GM21447 (cell line): ENCODE results near the gene MIEF2.
"Not testable (repeated sequence)": the region's sequence is repeated elsewhere in the genome, so short reads cannot be mapped to it uniquely, and the experiment has no call there.

ENCODE experiments used
- ATAC-seq: cut with Tn5 transposase; IDR thresholded peaks from one replicate; pipeline ENCODE4 v1.9.1; 2021; ENCODE audit not compliant: unreplicated experiment

MIEF2 gene

GRCh38 chr17:18285296-18285695 is 24.8 kb downstream of the MIEF2 start:
- no peak for ATAC-seq

- no peak for ATAC-seq
These were observed 31.5 kb downstream of the MIEF2 start for GRCh38 chr17:18291718-18292540.

- not testable (repeated sequence) for ATAC-seq
These were observed 37.6 kb downstream of the MIEF2 start for GRCh38 chr17:18298061-18298460.

GRCh38 chr17:18300725-18301480 is 40.4 kb downstream of the MIEF2 start:
- no peak for ATAC-seq

- ATAC-seq, result not testable (repeated sequence)
These were observed 42.7 kb downstream of the MIEF2 start for GRCh38 chr17:18303206-18303605.

GRCh38 chr17:18309202-18309601 is 48.7 kb downstream of the MIEF2 start:
- no peak for ATAC-seq

GRCh38 chr17:18314059-18314730 is 53.7 kb downstream of the MIEF2 start:
- ATAC-seq, result peak; percentile 3

GRCh38 chr17:18314731-18315561 is 54.5 kb downstream of the MIEF2 start, which contains the start of the genes SMCR8 and TOP3A:
Gene SMCR8, plus strand, starts transcription at chr17:18315293. Its CDS starts 497 bp downstream, at chr17:18315790.
Gene TOP3A, minus strand, starts transcription at chr17:18314994. Its CDS starts 216 bp downstream, at chr17:18314778.
- ATAC-seq, result peak; percentile 85

GRCh38 chr17:18315562-18315922 is 55.1 kb downstream of the MIEF2 start:
- no peak for ATAC-seq

GRCh38 chr17:18315961-18316360 is 55.5 kb downstream of the MIEF2 start:
- ATAC-seq, result no peak
